ENCODE results near the gene DACT2.
"Not testable (repeated sequence)": the region's sequence is repeated elsewhere in the genome, so short reads cannot be mapped to it uniquely, and the experiment has no call there.

DACT2 gene

GRCh38 chr6:168326294-168327261, 7.0 kb upstream of the DACT2 start:
- DNase-seq (ENCODE audit: low spot score), result peak; percentile 41

- no peak for DNase-seq (ENCODE audit: low spot score)
Measured at GRCh38 chr6:168322966-168323365, 3.4 kb upstream of the DACT2 start.

- DNase-seq (ENCODE audit: low spot score), result no peak
Measured at GRCh38 chr6:168320634-168321033, 1.1 kb upstream of the DACT2 start.

GRCh38 chr6:168318579-168319278, 848 bp downstream of the DACT2 start:
- no peak for DNase-seq (ENCODE audit: low spot score)

- DNase-seq (ENCODE audit: low spot score), result no peak
Measured at GRCh38 chr6:168318090-168318489, 1.5 kb downstream of the DACT2 start.

- no peak for DNase-seq (ENCODE audit: low spot score)
Measured at GRCh38 chr6:168315596-168315995, 4.0 kb downstream of the DACT2 start.

GRCh38 chr6:168314948-168315347, 4.6 kb downstream of the DACT2 start:
- DNase-seq (ENCODE audit: low spot score), result no peak

GRCh38 chr6:168314021-168314420, 5.6 kb downstream of the DACT2 start:
- DNase-seq (ENCODE audit: low spot score), result no peak

GRCh38 chr6:168313431-168314011, 6.1 kb downstream of the DACT2 start:
- no peak for DNase-seq (ENCODE audit: low spot score)

- DNase-seq (ENCODE audit: low spot score), result not testable (repeated sequence)
Measured at GRCh38 chr6:168312125-168312507, 7.5 kb downstream of the DACT2 start.

- no peak for DNase-seq (ENCODE audit: low spot score)
Measured at GRCh38 chr6:168311410-168312124, 8.0 kb downstream of the DACT2 start.

GRCh38 chr6:168310945-168311344, 8.6 kb downstream of the DACT2 start:
- DNase-seq (ENCODE audit: low spot score), result no peak

GRCh38 chr6:168310403-168310802, 9.2 kb downstream of the DACT2 start:
- no peak for DNase-seq (ENCODE audit: low spot score)

- no peak for DNase-seq (ENCODE audit: low spot score)
Measured at GRCh38 chr6:168309997-168310396, 9.6 kb downstream of the DACT2 start.

GRCh38 chr6:168309183-168309582, 10.4 kb downstream of the DACT2 start:
- DNase-seq (ENCODE audit: low spot score), result no peak

GRCh38 chr6:168308390-168309144, 11.0 kb downstream of the DACT2 start:
- no peak for DNase-seq (ENCODE audit: low spot score)

- no peak for DNase-seq (ENCODE audit: low spot score)
Measured at GRCh38 chr6:168307695-168308021, 11.9 kb downstream of the DACT2 start.

- no peak for DNase-seq (ENCODE audit: low spot score)
Measured at GRCh38 chr6:168307015-168307694, 12.4 kb downstream of the DACT2 start.

GRCh38 chr6:168305863-168306262, 13.7 kb downstream of the DACT2 start:
- DNase-seq (ENCODE audit: low spot score), result no peak

GRCh38 chr6:168305096-168305749, 14.4 kb downstream of the DACT2 start:
- DNase-seq (ENCODE audit: low spot score), result no peak

GRCh38 chr6:168304752-168305015, 14.9 kb downstream of the DACT2 start:
- DNase-seq (ENCODE audit: low spot score), result no peak
